UCSD-AML1 (cell line): ENCODE measurements around the gene FGFRL1.
"Not testable (repeated sequence)": the region's sequence is repeated elsewhere in the genome, so short reads cannot be mapped to it uniquely, and the experiment has no call there.

Experiments
- DNase-seq: peaks from one replicate; lab custom pipeline; 2025; ENCODE audit not compliant: unreplicated experiment; lab: John Stamatoyannopoulos, UW

Gene FGFRL1

GRCh38 chr4:973431-974397 lies 37.7 kb upstream of the FGFRL1 start, which contains the start of gene DGKQ:
Gene DGKQ, minus strand, starts transcription at chr4:973569. Its CDS starts 87 bp downstream, at chr4:973482.
- DNase-seq: peak; percentile 90

- DNase-seq: no peak
These were observed 36.8 kb upstream of the FGFRL1 start for GRCh38 chr4:974668-975067.

- DNase-seq: not testable (repeated sequence)
These were observed 35.4 kb upstream of the FGFRL1 start for GRCh38 chr4:976016-976415.

GRCh38 chr4:978957-979701 lies 32.3 kb upstream of the FGFRL1 start:
- DNase-seq: peak; percentile 75

GRCh38 chr4:982291-982690 lies 29.1 kb upstream of the FGFRL1 start:
- no peak for DNase-seq

- DNase-seq: no peak
These were observed 28.6 kb upstream of the FGFRL1 start for GRCh38 chr4:982814-983213.

- no peak for DNase-seq
These were observed 26.9 kb upstream of the FGFRL1 start for GRCh38 chr4:984336-985054.

GRCh38 chr4:985123-985830 lies 26.1 kb upstream of the FGFRL1 start:
- no peak for DNase-seq

GRCh38 chr4:986428-986878 lies 25.0 kb upstream of the FGFRL1 start:
- DNase-seq: no peak

GRCh38 chr4:986879-987623 lies 24.4 kb upstream of the FGFRL1 start, which contains the start of gene IDUA:
Gene IDUA, plus strand, starts transcription at chr4:987044. Its CDS starts 41 bp downstream, at chr4:987085.
- DNase-seq: peak; percentile 89

- no peak for DNase-seq
These were observed 23.6 kb upstream of the FGFRL1 start for GRCh38 chr4:987624-988513.

GRCh38 chr4:988726-989721 lies 22.4 kb upstream of the FGFRL1 start:
- DNase-seq: no peak

- no peak for DNase-seq
These were observed 21.5 kb upstream of the FGFRL1 start for GRCh38 chr4:989722-990471.

- no peak for DNase-seq
These were observed 20.6 kb upstream of the FGFRL1 start for GRCh38 chr4:990746-991367.

GRCh38 chr4:991451-992296 lies 19.8 kb upstream of the FGFRL1 start:
- DNase-seq: no peak
